Stimulated activated CD4-positive, alpha-beta T cell treated with anti-CD3 and anti-CD28 coated beads, Interleukin-15, amount 100 ng/mL, for 1 hour (primary cell): Measurements from ENCODE around the gene TPPP2.

Source experiments
- DNase-seq, 2 donors: peaks; one replicate each; pipeline ENCODE4 v3.0.0-alpha.2; 2020; ENCODE audit warnings: low read depth in 1 of 2, low spot score in 1 of 2

TPPP2 gene

GRCh38 chr14:21056520-21057163 lies 26.6 kb downstream of the TPPP2 start:
- no peak for DNase-seq

GRCh38 chr14:21057803-21058675 lies 28.0 kb downstream of the TPPP2 start, which contains the start of gene RNASE8:
TSS of gene RNASE8 (plus strand) at chr14:21057822. CDS start at chr14:21057893, 71 bp downstream.
- DNase-seq, result no peak

- no peak for DNase-seq
Measured at GRCh38 chr14:21058903-21059302, 28.9 kb downstream of the TPPP2 start.

- no peak for DNase-seq
Measured at GRCh38 chr14:21059842-21060613, 30.0 kb downstream of the TPPP2 start.

GRCh38 chr14:21060614-21061346 lies 30.8 kb downstream of the TPPP2 start:
- DNase-seq, result no peak

- DNase-seq, result no peak
Measured at GRCh38 chr14:21061347-21061668, 31.3 kb downstream of the TPPP2 start.

GRCh38 chr14:21063479-21063878 lies 33.5 kb downstream of the TPPP2 start:
- DNase-seq, result no peak

GRCh38 chr14:21066882-21067502 lies 37.0 kb downstream of the TPPP2 start:
- no peak for DNase-seq

- no peak for DNase-seq
Measured at GRCh38 chr14:21068521-21069387, 38.7 kb downstream of the TPPP2 start.

- DNase-seq, result no peak
Measured at GRCh38 chr14:21069388-21070082, 39.5 kb downstream of the TPPP2 start.

GRCh38 chr14:21070083-21070609 lies 40.1 kb downstream of the TPPP2 start, which contains the start of gene ARHGEF40:
TSS of gene ARHGEF40 (plus strand) at chr14:21070304. CDS start at chr14:21070397, 93 bp downstream.
- DNase-seq, result no peak

- DNase-seq, result no peak
Measured at GRCh38 chr14:21070610-21071224, 40.7 kb downstream of the TPPP2 start.

- no peak for DNase-seq
Measured at GRCh38 chr14:21071225-21072030, 41.4 kb downstream of the TPPP2 start.

- DNase-seq, result no peak
Measured at GRCh38 chr14:21072031-21072473, 42.0 kb downstream of the TPPP2 start.

- DNase-seq, result no peak
Measured at GRCh38 chr14:21072781-21073339, 42.8 kb downstream of the TPPP2 start.

GRCh38 chr14:21073921-21074320 lies 43.9 kb downstream of the TPPP2 start:
- no peak for DNase-seq
